DND-41 (cell line): ENCODE results near the gene CHSY1.

ENCODE experiments used
- ATAC-seq: fragments of 200-7000 bp; cut with Tn5 transposase; 3 replicates; pipeline ENCODE4 v1.9.1; 2021; ENCODE audit warnings: low read depth; ENCODE audit not compliant: insufficient read depth
- DNase-seq: peaks from one replicate; pipeline ENCODE4 v3.0.0-alpha.2; 2020
- H2AFZ ChIP-seq: 2 replicates; pipeline ENCODE4 v1.6.0; 2012; ENCODE audit warnings: low read depth, low read length
- H3K27ac ChIP-seq: 2 replicates; pipeline ENCODE4 v1.5.1; 2012; ENCODE audit warnings: low read length, inconsistent platforms
- H3K27me3 ChIP-seq: fragments of 200-600 bp; sonication (generic); 2 replicates; pipeline ENCODE4 v1.6.0; 2012; ENCODE audit warnings: low read length, mild to moderate bottlenecking, inconsistent platforms; ENCODE audit not compliant: insufficient read depth, poor library complexity
- H3K36me3 ChIP-seq: 2 replicates; pipeline ENCODE4 v1.5.1; 2012; ENCODE audit warnings: low read length, inconsistent platforms; ENCODE audit not compliant: insufficient read depth
- H3K4me1 ChIP-seq: 2 replicates; pipeline ENCODE4 v1.5.1; 2012; ENCODE audit warnings: mild to moderate bottlenecking, low read length; ENCODE audit not compliant: insufficient read depth
- H3K4me2 ChIP-seq: 2 replicates; pipeline ENCODE4 v1.6.0; 2012; ENCODE audit warnings: mild to moderate bottlenecking, moderate library complexity, low read length, inconsistent platforms; ENCODE audit not compliant: insufficient read depth
- H3K4me3 ChIP-seq, 2 experiments: fragments of 200-600 bp in 1 of 2; shearing (Covaris generic) in 1 of 2; 2 replicates each; pipeline ENCODE4 v1.5.1; 2012 to 2016; ENCODE audit warnings: inconsistent platforms in 2 of 2, low read length in 2 of 2, mild to moderate bottlenecking in 2 of 2, low read depth in 1 of 2, moderate library complexity in 1 of 2
- H3K79me2 ChIP-seq: 2 replicates; pipeline ENCODE4 v1.6.0; 2012; ENCODE audit warnings: low read length, inconsistent platforms; ENCODE audit not compliant: insufficient read depth
- H3K9ac ChIP-seq: 2 replicates; pipeline ENCODE4 v1.6.0; 2012; ENCODE audit warnings: low read depth, mild to moderate bottlenecking, inconsistent platforms, low read length, moderate library complexity
- H3K9me3 ChIP-seq: 2 replicates; pipeline ENCODE4 v1.5.1; 2012; ENCODE audit warnings: low read length, moderate library complexity, mild to moderate bottlenecking, inconsistent platforms; ENCODE audit not compliant: insufficient read depth, severe bottlenecking
- H4K20me1 ChIP-seq: 2 replicates; pipeline ENCODE4 v1.6.0; 2012; ENCODE audit warnings: low read length; ENCODE audit not compliant: insufficient read depth
- CTCF ChIP-seq: IDR thresholded peaks from 2 replicates; pipeline ENCODE4 v1.5.1; 2012; ENCODE audit warnings: borderline replicate concordance, low read length, moderate library complexity, mild to moderate bottlenecking; ENCODE audit not compliant: poor library complexity, severe bottlenecking; ENCODE audit errors: extremely low read depth
- EZH2 ChIP-seq: IDR thresholded peaks from 3 replicates; pipeline ENCODE4 v1.6.1; 2012; ENCODE audit warnings: borderline replicate concordance, low read depth, mild to moderate bottlenecking, moderate library complexity, low read length, inconsistent platforms; ENCODE audit not compliant: severe bottlenecking

CHSY1 gene

GRCh38 chr15:101187820-101188636 lies 63.8 kb downstream of the CHSY1 start:
- no peak overlapping the region for H3K9ac ChIP-seq
- no peaks in the 10 kb centered on the region for H3K27me3 ChIP-seq
- no peak overlapping the region for H2AFZ ChIP-seq
- no peaks in the 10 kb centered on the region for H3K9me3 ChIP-seq
- no peak overlapping the region for H3K27ac ChIP-seq
- peaks cover 2% of the 10 kb centered on the region for H3K4me1 ChIP-seq
- no peak overlapping the region for H3K4me3 ChIP-seq
- peaks cover 83% of the 10 kb centered on the region for H3K79me2 ChIP-seq
- peaks cover 41% of the 10 kb centered on the region for H4K20me1 ChIP-seq
- TF ChIP-seq EZH2 (no peak), CTCF (no peak)
- H3K4me2 ChIP-seq, result no peak overlapping the region
- DNase-seq (no peak), ATAC-seq (no peak)
- H3K36me3 ChIP-seq, result peaks cover 9% of the 10 kb centered on the region

- Histone ChIP-seq H3K9me3 (no peaks in the 10 kb centered on the region), H3K4me1 (no peaks in the 10 kb centered on the region), H3K27me3 (no peaks in the 10 kb centered on the region), H3K36me3 (peaks cover 19% of the 10 kb centered on the region), H2AFZ (no peak overlapping the region), H3K79me2 (peaks cover 76% of the 10 kb centered on the region), H3K27ac (no peak overlapping the region), H3K9ac (no peak overlapping the region), H3K4me2 (no peak overlapping the region), H3K4me3 (no peak overlapping the region), H4K20me1 (peaks cover 32% of the 10 kb centered on the region)
- DNase-seq, result no peak
- ATAC-seq, result no peak
- no peak for TF ChIP-seq CTCF
- TF ChIP-seq EZH2, result no peak
Measured at GRCh38 chr15:101185770-101186169, 66.1 kb downstream of the CHSY1 start.

GRCh38 chr15:101185336-101185735 lies 66.5 kb downstream of the CHSY1 start:
- Histone ChIP-seq H3K9me3 (no peaks in the 10 kb centered on the region), H3K9ac (no peak overlapping the region), H3K79me2 (peaks cover 76% of the 10 kb centered on the region), H3K4me2 (no peak overlapping the region), H3K4me3 (no peak overlapping the region), H3K27me3 (no peaks in the 10 kb centered on the region), H2AFZ (no peak overlapping the region), H3K36me3 (peaks cover 19% of the 10 kb centered on the region), H3K27ac (no peak overlapping the region), H4K20me1 (peaks cover 33% of the 10 kb centered on the region), H3K4me1 (no peaks in the 10 kb centered on the region)
- no peak for DNase-seq
- no peak for ATAC-seq
- TF ChIP-seq CTCF (no peak), EZH2 (no peak)
